NCI-H526 (cell line): Measurements from ENCODE around the gene KLHL15.

Experiments used
- DNase-seq, 2 experiments: peaks; one replicate each; lab custom pipeline; 2025; lab: John Stamatoyannopoulos, UW

The KLHL15 gene

DNA sequence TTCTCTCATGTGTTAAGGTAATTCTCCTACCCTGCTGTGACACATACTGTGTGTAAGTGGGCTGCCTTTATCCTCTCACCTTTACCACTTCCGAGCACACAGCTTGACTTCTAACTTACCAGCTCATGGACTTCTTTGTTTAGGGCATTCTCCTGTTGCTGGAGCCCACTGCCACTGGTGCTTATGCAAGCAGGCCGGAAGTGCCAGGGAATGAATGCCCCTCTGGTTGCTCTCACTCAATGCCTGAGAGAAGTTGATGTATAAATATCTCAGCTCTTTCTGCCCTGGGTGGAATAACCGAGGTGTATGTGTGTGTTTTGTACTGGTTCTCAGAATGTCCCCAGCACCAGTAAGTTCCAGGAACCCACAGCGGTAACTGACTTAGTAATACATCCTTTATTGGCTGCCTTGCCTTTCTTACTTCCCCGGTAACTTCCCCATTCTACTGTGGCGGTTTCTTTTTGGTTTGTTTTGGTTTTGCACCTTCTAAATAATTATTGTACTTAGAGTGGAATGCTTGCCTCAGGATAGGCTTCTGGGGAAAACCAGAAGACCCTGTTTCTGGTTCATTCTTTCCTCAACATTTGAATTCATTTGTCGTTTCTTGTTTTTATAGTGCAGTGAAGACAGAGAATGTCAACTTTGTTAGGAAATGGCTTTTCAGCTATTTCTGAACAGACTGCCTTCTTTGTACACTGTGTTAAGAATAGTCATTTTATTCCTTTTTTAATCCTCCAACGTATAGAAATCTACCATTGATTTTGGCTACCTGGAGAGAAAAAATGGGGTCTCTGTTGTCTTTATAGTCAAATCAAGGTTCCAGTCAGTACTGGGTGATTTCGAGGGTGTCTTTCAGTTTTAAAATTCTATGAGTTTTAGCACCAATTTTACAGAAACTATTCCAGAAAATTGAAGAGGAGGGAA, 73.7 kb downstream of the KLHL15 start:
- no peak for DNase-seq

DNA sequence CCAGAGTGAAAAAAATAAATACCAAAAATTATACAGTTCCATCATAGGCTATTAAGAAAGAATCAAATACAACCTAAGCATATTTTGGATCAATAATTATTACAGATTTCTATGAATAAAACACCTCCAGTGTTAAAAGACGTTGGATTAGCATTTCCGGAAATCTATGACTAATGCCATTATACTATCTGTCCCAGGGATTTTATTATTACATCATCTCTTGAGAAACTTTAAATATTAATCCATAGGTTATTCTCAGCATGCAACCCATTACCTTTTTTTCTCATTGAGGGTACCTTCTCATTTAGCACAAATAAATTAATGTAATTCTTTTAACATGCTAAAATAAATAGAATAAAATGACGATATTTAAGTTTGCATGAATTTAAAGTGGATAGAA, 74.6 kb downstream of the KLHL15 start:
- no peak for DNase-seq

DNA sequence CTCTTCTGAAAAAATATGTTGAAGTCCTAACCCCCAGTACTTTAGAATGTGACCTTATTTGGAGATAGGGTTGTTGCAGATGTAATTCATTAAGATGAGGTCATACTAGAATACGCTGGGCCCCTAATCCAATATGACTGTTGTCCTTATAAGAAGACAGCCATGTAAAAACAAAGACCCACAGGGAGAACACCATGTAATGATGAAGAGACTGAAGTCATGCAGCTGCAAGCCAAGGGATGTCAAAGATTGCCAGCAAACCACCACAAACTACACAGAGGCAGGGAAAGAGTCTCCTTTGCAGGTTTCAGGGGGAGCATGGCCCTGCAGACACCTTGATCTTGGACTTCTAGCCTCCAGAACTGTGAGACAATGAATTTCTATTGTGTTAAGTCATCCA, 81.8 kb downstream of the KLHL15 start:
- no peak for DNase-seq

DNA sequence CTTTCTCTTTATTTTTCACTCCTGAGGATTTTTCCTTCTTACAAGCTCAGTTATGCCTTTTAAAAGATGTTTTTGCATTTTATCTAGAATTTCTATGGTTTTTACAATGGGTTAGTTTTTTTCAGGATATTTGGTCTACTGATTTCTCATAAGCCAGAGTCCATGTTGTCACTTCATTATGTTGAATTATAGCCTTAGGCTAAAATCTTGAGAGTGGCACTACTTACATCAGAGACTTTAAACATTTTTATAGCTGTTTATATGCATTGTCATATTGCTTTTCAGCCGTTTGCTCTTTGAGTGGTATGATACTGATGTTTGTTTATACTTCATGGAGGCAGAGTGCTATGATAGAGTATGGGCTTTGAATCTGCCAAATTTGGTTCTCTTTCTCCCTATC, 82.8 kb downstream of the KLHL15 start:
- DNase-seq = no peak

DNA sequence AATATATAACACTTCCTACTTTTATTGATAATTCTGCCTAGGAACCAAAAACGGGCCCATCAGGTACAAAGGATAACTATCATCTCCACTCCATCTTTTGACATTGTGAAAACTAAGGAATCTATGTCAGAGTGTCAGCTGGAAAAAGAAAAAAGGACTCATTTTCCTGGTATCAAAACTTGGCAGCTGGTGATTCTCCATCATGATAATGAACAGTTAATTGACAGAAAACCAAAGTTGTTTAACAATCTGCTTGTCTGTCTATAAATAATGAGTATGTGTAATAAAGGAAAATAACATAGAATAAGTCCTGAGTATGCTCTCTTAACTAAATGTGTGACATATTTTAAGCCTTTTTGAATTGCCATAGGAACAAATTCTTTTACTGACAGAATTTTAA, 87.8 kb downstream of the KLHL15 start:
- no peak for DNase-seq

DNA sequence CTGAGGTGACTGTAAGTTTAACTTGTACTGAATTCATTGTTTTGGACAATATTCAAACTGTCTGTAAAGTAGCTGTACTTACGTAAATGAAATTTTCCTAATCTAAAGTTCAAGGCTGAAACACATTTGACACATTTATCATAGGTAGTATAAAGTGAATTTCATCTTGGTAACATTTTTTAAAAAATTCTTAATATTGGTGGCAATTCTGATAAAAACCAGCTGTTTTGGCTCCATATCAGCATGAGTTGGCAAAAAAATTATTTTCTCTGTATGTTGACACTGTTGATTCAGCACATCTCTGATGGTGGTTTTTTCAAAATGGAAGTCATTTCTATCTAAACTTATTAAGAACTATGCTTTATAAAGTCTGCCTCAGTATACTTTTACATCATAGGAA, 88.3 kb downstream of the KLHL15 start:
- DNase-seq = no peak

DNA sequence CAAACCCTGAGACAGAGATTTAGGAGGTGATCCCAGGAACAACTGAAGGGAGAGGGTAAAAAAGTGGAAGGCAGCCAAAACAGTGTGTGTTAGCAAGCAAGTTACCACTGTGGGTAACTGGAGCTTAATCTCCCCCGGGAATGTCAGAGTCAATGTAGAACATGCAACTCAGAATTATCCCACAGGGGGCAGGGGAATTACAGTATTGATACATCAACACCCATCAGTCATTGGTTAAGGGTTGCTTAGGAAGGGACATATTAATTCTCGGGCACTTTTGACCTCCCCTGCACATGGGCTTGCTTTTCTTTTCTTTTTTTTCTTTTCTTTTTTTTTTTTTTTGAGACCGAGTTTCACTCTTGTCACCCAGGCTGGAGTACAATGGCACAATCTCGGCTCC, 89.9 kb downstream of the KLHL15 start:
- DNase-seq = no peak

DNA sequence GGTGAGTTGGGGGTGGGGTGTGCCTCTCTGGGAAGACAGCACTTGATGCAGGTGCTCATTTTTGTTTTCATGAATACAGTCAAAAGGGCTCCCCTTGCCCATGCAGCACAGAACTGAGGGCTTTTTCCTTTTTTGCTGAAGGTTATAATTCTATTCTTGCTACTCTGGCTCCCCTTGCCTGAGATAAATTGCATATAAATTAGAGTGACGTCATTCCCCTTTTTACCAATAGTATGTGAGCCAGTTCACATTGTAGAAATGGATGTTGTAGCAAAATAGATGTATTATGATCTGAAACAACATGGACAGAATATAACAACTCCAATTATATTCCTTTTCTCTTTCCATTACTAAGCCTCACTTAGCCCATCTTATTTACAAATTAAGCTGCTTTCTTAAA, 90.8 kb downstream of the KLHL15 start:
- no peak for DNase-seq

DNA sequence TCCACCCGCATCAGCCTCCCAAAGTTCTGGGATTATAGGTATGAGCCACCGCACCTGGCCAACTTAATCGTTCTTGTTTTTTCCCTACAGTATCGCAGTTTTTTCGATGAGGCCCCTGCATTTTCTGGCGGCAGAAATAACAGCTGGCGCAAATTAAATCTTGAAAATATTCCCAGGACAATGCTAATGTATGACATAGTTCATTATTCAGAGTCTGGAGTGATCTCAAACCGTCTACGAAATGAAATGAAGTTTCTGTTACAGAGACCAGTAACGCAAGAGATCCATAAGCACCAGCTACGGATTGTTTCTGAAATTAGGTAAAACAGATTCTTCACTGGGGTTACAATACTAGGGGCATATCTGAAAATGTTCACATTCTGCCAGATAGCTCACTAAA, 91.9 kb downstream of the KLHL15 start:
- no peak for DNase-seq
